NB4 (cell line): Measurements from ENCODE around the gene PITX2.

Source experiments
- DNase-seq: peaks from one replicate; pipeline ENCODE4 v3.0.0; 2010; ENCODE audit warnings: low read depth
- H3K4me3 ChIP-seq: one replicate; pipeline ENCODE4 v1.5.1; 2011; ENCODE audit warnings: mild to moderate bottlenecking, low read depth, low read length, moderate library complexity
- CTCF ChIP-seq: IDR thresholded peaks from one replicate; pipeline ENCODE4 v1.5.1; 2012; ENCODE audit warnings: low read depth, low read length
- MAX ChIP-seq: IDR thresholded peaks from 2 replicates; pipeline ENCODE4 v1.6.1; 2011; ENCODE audit warnings: low read depth, low read length
- MYC ChIP-seq: IDR thresholded peaks from 2 replicates; pipeline ENCODE4 v1.6.1; 2011; ENCODE audit warnings: low read depth, low read length
- POLR2A ChIP-seq: IDR thresholded peaks from 2 replicates; pipeline ENCODE4 v1.6.1; 2011; ENCODE audit warnings: mild to moderate bottlenecking; ENCODE audit not compliant: insufficient read length; ENCODE audit errors: extremely low read depth

The PITX2 gene

DNA sequence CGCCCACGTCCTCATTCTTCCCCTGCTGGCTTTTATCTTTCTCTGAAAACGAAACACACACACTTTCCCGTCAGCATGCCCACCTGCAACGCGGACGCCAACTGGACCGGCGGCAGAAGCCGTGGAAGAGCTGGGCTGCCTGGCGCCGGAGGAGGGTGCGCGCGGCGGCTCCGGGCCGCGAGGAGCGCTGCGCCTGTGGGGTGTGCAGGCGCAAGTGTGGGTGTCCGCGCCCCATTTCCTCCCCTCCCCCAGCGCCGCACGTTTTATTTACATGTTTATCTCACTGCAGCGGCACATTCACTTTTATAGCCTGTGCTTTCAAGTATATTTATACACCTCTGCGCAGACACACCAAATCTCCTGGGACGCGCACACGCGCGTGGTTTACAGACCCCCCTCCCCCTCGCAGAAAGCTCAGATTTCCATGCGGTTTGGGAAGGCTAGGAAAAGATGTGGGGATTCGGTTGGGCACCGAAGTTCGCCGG is 1.5 kb downstream of the PITX2 start:
- no peak overlapping the region for H3K4me3 ChIP-seq

GRCh38 chr4:110620691-110621327 is 2.1 kb downstream of the PITX2 start:
- TF ChIP-seq MYC (no peak), MAX (no peak), POLR2A (no peak), CTCF (no peak)
- DNase-seq: no peak
- H3K4me3 ChIP-seq: no peak overlapping the region

More for the DNA sequence above, 1.5 kb downstream of the PITX2 start:
- DNase-seq: no peak
- TF ChIP-seq MYC: no peak
- no peak for TF ChIP-seq CTCF
- no peak for TF ChIP-seq MAX
- no peak for TF ChIP-seq POLR2A

DNA sequence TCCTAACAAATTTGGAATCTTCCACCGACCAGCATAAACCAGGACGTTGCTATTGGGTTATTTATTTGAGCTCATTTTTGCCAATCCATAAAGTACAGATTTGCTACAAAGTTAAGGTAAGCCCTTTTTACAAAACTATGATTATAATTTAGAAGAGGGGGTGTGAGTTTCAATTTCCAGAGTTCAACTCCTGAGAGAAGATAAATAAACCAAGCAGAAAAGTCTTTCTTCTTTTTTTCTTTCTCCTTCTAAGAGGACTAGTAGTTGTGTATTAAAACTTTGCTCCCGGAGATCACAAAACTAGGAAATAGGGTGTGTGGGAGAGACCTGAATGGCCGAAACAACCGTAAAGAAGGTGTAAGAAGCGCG is 2.6 kb downstream of the PITX2 start:
- DNase-seq: no peak
- TF ChIP-seq POLR2A: no peak
- TF ChIP-seq MAX: no peak
- TF ChIP-seq MYC: no peak
- no peak for TF ChIP-seq CTCF
- no peak overlapping the region for H3K4me3 ChIP-seq

DNA sequence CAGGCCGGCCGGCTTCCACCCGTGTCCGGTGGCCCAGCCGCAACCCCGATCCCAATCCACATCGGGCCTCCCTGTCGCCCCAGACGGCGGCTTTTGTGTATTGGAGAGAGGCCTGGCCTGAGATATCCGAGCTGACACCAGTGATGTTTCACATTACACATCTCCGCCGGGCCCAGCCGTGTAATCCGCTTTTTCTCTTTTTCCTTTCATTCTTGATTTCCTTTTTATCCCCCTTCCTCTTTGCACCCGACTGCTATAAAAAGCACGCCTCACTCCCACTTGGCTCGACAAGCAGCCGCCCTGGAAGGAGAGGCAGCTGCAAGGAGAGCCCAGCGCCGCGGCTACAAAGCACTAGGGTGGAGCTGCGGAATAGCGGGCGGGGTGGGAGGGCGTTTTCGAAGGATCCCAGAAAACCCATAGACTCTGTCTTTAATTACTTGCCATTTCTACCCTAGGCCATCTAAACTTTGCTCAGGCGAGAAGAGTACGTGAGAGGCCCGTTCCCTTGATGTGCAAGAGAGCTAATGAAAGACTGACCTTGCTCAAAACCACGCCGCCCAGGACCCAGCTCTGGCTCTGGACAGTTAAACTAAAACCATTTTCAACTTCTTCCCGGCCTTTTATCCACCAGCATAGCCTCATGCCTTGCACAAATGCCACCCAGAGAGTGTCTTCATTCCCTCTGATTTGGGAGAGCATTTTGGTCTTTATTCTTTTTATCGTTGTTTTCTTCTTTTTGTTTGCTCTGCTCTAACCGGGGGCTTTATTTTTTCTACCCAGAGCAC is 3.2 kb downstream of the PITX2 start:
- TF ChIP-seq POLR2A: no peak
- TF ChIP-seq CTCF: no peak
- no peak for TF ChIP-seq MAX
- TF ChIP-seq MYC: no peak
- no peak for DNase-seq
- no peak overlapping the region for H3K4me3 ChIP-seq

DNA sequence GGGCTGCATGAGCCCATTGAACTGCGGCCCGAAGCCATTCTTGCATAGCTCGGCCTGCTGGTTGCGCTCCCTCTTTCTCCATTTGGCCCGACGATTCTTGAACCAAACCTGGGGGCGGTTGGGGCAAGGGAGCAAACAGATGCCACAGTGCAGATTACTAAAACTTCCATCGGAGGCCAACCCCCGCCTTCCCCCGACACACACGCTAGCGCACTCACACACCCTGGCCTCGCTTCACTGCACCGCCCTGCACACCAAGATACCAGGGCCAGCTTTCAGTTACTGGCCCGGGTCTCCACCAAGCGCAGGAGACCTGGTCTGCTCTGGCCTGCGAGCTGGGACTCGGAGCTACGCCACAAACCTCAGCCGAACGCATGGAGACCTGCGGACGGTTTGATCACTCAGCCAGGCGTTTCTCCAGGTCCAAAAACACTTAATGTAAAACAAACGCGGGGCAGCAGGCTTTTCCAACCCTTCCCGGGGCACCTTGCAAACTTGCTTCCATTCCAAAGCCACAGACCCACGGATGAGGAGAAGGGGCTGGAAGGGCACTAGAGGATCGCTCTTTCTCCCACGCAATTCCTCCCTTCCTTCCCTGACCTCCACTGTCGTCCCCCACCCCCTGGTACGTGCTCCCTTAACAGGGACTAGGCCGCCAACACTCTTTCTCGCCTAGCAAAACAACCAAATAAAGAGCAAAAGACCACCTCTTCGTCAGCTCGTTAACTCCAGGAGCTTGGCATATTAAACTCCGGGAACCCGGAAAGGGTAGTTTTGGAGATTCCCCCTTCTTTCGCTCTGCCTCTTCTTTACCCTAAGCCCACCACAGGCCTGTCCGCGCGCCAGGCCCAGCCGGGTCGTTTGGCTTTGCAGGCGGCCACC is 4.1 kb downstream of the PITX2 start:
- no peak overlapping the region for H3K4me3 ChIP-seq
- no peak for TF ChIP-seq CTCF
- no peak for TF ChIP-seq MAX
- TF ChIP-seq POLR2A: no peak
- TF ChIP-seq MYC: no peak
- DNase-seq: no peak
